ENCODE data around the gene ACTN2.

Gene ACTN2

DNA sequence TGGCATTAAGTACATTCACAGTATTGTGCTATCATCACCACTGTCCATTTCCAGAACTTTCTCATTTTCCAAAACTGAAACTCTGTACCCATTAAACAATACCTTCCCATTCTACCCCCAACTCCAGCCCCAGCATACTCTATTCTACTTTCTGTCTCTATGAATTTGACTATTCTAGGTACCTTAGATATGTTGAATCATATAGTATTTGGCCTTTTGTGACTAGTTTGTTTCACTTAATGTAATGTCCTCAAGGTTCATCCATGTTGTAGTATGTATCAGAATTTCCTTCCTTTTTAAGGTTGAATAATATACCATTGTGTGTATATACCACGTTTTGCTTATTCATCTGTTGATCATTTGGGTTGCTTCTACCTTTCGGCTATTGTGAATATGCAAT lies 120.3 kb downstream of the ACTN2 start:
- H3K4me2 ChIP-seq (ENCODE audit: low read depth, low read length), result no peak overlapping the region
- no peaks in the 10 kb centered on the region for H3K27me3 ChIP-seq (replicated peaks; ENCODE audit: insufficient read depth, low read length)
- no peaks in the 10 kb centered on the region for H3K36me3 ChIP-seq (replicated peaks; ENCODE audit: insufficient read depth, low read length)
- no peak overlapping the region for H3K9ac ChIP-seq (ENCODE audit: low read length)
- no peak overlapping the region for H2AFZ ChIP-seq (ENCODE audit: low read length)
- no peak for DNase-seq
- H4K20me1 ChIP-seq (ENCODE audit: insufficient read depth, low read length), result no peaks in the 10 kb centered on the region
- no peaks in the 10 kb centered on the region for H3K4me1 ChIP-seq (ENCODE audit: low read length)
- H3F3A ChIP-seq (ENCODE audit: insufficient read depth, low read length), result no peaks in the 10 kb centered on the region
- TF ChIP-seq, protein P1, sequence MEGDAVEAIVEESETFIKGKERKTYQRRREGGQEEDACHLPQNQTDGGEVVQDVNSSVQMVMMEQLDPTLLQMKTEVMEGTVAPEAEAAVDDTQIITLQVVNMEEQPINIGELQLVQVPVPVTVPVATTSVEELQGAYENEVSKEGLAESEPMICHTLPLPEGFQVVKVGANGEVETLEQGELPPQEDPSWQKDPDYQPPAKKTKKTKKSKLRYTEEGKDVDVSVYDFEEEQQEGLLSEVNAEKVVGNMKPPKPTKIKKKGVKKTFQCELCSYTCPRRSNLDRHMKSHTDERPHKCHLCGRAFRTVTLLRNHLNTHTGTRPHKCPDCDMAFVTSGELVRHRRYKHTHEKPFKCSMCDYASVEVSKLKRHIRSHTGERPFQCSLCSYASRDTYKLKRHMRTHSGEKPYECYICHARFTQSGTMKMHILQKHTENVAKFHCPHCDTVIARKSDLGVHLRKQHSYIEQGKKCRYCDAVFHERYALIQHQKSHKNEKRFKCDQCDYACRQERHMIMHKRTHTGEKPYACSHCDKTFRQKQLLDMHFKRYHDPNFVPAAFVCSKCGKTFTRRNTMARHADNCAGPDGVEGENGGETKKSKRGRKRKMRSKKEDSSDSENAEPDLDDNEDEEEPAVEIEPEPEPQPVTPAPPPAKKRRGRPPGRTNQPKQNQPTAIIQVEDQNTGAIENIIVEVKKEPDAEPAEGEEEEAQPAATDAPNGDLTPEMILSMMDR (IDR thresholded peaks at IDR 0.05; ENCODE audit: low read length), result no peak
- TF ChIP-seq EZH2phosphoT487 (IDR thresholded peaks at IDR 0.05; ENCODE audit: low read length) (no peak), EZH2 (optimal IDR thresholded peaks at IDR 0.05; ENCODE audit: low read depth, low read length) (no peak)
- H3K27ac ChIP-seq (ENCODE audit: low read length), result no peak overlapping the region
- H3K79me2 ChIP-seq (ENCODE audit: low read length), result peaks cover 13% of the 10 kb centered on the region
- H3K9me3 ChIP-seq (replicated peaks; ENCODE audit: insufficient read depth, low read length), result no peaks in the 10 kb centered on the region
- H3K9me2 ChIP-seq (replicated peaks; ENCODE audit: insufficient read depth, low read length), result no peaks in the 10 kb centered on the region
- H3K4me3 ChIP-seq (ENCODE audit: low read length), result no peak overlapping the region

DNA sequence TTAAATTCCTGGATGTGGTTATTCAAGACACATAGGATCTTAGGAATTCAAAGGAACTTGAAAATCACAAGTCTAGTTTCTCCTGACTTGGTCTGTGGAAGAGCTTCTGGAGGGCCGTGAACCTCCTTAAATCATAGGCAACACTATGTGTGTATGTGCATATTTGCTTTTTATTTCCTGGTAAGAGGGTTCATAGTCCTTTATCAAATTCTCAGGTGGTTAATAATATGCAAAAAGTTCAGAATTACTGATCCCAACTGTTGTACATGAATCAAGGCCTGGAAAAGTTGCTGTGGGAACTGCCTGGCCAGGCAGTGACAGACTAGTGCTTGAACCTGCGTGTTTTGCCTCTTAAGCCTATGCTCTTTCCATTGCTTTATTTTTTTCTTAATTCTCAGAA lies 121.7 kb downstream of the ACTN2 start:
- H3K9me2 ChIP-seq (replicated peaks; ENCODE audit: insufficient read depth, low read length), result no peaks in the 10 kb centered on the region
- no peaks in the 10 kb centered on the region for H3K27me3 ChIP-seq (replicated peaks; ENCODE audit: insufficient read depth, low read length)
- no peaks in the 10 kb centered on the region for H3K9me3 ChIP-seq (replicated peaks; ENCODE audit: insufficient read depth, low read length)
- H3K4me1 ChIP-seq (ENCODE audit: low read length), result no peaks in the 10 kb centered on the region
- TF ChIP-seq EZH2phosphoT487 (IDR thresholded peaks at IDR 0.05; ENCODE audit: low read length), result no peak
- no peak for TF ChIP-seq EZH2 (optimal IDR thresholded peaks at IDR 0.05; ENCODE audit: low read depth, low read length)
- TF ChIP-seq, protein P1 (IDR thresholded peaks at IDR 0.05; ENCODE audit: low read length), result no peak
- H4K20me1 ChIP-seq (ENCODE audit: insufficient read depth, low read length), result no peaks in the 10 kb centered on the region
- H3K4me3 ChIP-seq (ENCODE audit: low read length), result no peak overlapping the region
- DNase-seq, result no peak
- no peaks in the 10 kb centered on the region for H3K36me3 ChIP-seq (replicated peaks; ENCODE audit: insufficient read depth, low read length)
- H3K27ac ChIP-seq (ENCODE audit: low read length), result no peak overlapping the region
- no peak overlapping the region for H3K9ac ChIP-seq (ENCODE audit: low read length)
- peaks cover 3% of the 10 kb centered on the region; the same call in 1 of the 2 replicates for H3K79me2 ChIP-seq (ENCODE audit: low read length)
- H2AFZ ChIP-seq (ENCODE audit: low read length), result no peak overlapping the region
- no peak overlapping the region for H3K4me2 ChIP-seq (ENCODE audit: low read depth, low read length)
- no peaks in the 10 kb centered on the region for H3F3A ChIP-seq (ENCODE audit: insufficient read depth, low read length)

GRCh38 chr1:236808564-236809130 lies 122.3 kb downstream of the ACTN2 start:
- no peaks in the 10 kb centered on the region for H4K20me1 ChIP-seq (ENCODE audit: insufficient read depth, low read length)
- H3K9me3 ChIP-seq (replicated peaks; ENCODE audit: insufficient read depth, low read length), result no peaks in the 10 kb centered on the region
- peaks cover 3% of the 10 kb centered on the region; the same call in 1 of the 2 replicates for H3K79me2 ChIP-seq (ENCODE audit: low read length)
- H3K4me3 ChIP-seq (ENCODE audit: low read length), result no peak overlapping the region
- H3K4me1 ChIP-seq (ENCODE audit: low read length), result no peaks in the 10 kb centered on the region
- H3F3A ChIP-seq (ENCODE audit: insufficient read depth, low read length), result no peaks in the 10 kb centered on the region
- DNase-seq, result no peak
- H3K9me2 ChIP-seq (replicated peaks; ENCODE audit: insufficient read depth, low read length), result no peaks in the 10 kb centered on the region
- H3K27ac ChIP-seq (ENCODE audit: low read length), result no peak overlapping the region
- no peak overlapping the region for H3K9ac ChIP-seq (ENCODE audit: low read length)
- TF ChIP-seq EZH2phosphoT487 (IDR thresholded peaks at IDR 0.05; ENCODE audit: low read length), result no peak
- TF ChIP-seq, protein P1 (IDR thresholded peaks at IDR 0.05; ENCODE audit: low read length), result no peak
- TF ChIP-seq EZH2 (optimal IDR thresholded peaks at IDR 0.05; ENCODE audit: low read depth, low read length), result no peak
- no peaks in the 10 kb centered on the region for H3K36me3 ChIP-seq (replicated peaks; ENCODE audit: insufficient read depth, low read length)
- H2AFZ ChIP-seq (ENCODE audit: low read length), result no peak overlapping the region
- no peak overlapping the region for H3K4me2 ChIP-seq (ENCODE audit: low read depth, low read length)
- H3K27me3 ChIP-seq (replicated peaks; ENCODE audit: insufficient read depth, low read length), result no peaks in the 10 kb centered on the region
